Heart left ventricle (tissue), 16 donors: ENCODE results near the gene FUZ. TPM values are rescaled to one million over a fixed set of nuclear protein-coding genes. Genes with fewer than 3 reads are reported as not detected.
A peak's percentile ranks its signal among the peaks of the same experiment; 100 is the strongest.

ENCODE experiments used
- ATAC-seq, 4 donors: fragments of 200-7000 bp; cut with Tn5 transposase; one replicate each; pipeline ENCODE4 v1.9.1; 2020 to 2022; ENCODE audit warnings: moderate library complexity in 4 of 4, mild to moderate bottlenecking in 3 of 4, moderate number of reproducible peaks in 1 of 4
- DNase-seq, 5 donors: peaks; one replicate each; pipeline ENCODE4 v3.0.0-alpha.2; 2020
- H3K27ac ChIP-seq, 12 donors: fragments of 200-600 bp; sonication (generic) in 4 of 12; one replicate each; pipeline versions ENCODE4 v1.5.0 to v1.8.0; 2016 to 2022; ENCODE audit warnings: mild to moderate bottlenecking in 2 of 12
- H3K27me3 ChIP-seq, 9 donors: fragments of 200-600 bp; sonication (generic) in 2 of 9; one replicate each; pipeline versions ENCODE4 v1.5.1 to v1.8.0; 2016 to 2022; ENCODE audit warnings: mild to moderate bottlenecking in 3 of 9
- H3K36me3 ChIP-seq, 9 donors: fragments of 200-600 bp; sonication (generic) in 2 of 9; one replicate each; pipeline versions ENCODE4 v1.5.0 to v1.8.0; 2018 to 2022; ENCODE audit warnings: mild to moderate bottlenecking in 2 of 9
- H3K4me1 ChIP-seq, 12 donors: fragments of 200-600 bp; sonication (generic) in 4 of 12; one replicate each; pipeline versions ENCODE4 v1.5.0 to v1.8.0; 2016 to 2022; ENCODE audit warnings: mild to moderate bottlenecking in 3 of 12
- H3K4me3 ChIP-seq, 12 donors: fragments of 200-600 bp; sonication (generic) in 4 of 12; one replicate each; pipeline versions ENCODE4 v1.5.0 to v1.8.0; 2017 to 2022; ENCODE audit warnings: mild to moderate bottlenecking in 9 of 12, moderate library complexity in 4 of 12
- H3K9me3 ChIP-seq, 12 donors: fragments of 200-600 bp; sonication (generic) in 4 of 12; one replicate each; pipeline versions ENCODE4 v1.5.0 to v1.8.0; 2016 to 2022; ENCODE audit warnings: mild to moderate bottlenecking in 1 of 12
- POLR2A ChIP-seq, 2 donors: fragments of 450-650 bp; IDR thresholded peaks; one replicate each; pipeline ENCODE4 v1.6.1; 2017; ENCODE audit warnings: antibody characterized with exemption in 2 of 2, mild to moderate bottlenecking in 2 of 2, moderate library complexity in 2 of 2
- WGBS, 4 donors: extraction: QIAGEN DNeasy Blood & Tissue Kit in 2 of 4; methylation state at CpG; one replicate each; pipeline versions ENCODE4 v1.1.5 to v1.1.7; 2013 to 2018; 5-methylcytosine and 5-hydroxymethylcytosine counted together
- intact Hi-C, 10 donors: fragments of 100-400 bp; cut with DNase I; formaldehyde crosslinking; loops; one replicate each; pipeline versions ENCODE4 v1.11.1 to v1.14.2; 2022
- polyA plus RNA-seq, 2 donors: library from polyadenylated mRNA; stranded (reverse); fragments of 200-250 nt; gene quantifications; one replicate each; pipeline ENCODE4 v1.2.3, GENCODE V29; 2013
- total RNA-seq, 9 donors: library from RNA; depleted of rRNA in 2 of 9; stranded (reverse); fragments of >200 nt in 2 of 9; fragmentation: NEBNext Ultra II Directional in 3 of 9; extraction: Animal tissue kit (Norgen Biotek cat#: 25700) in 3 of 9; gene quantifications; one replicate each; pipeline versions ENCODE4 v1.1.0 to v1.2.4, GENCODE V29; 2016 to 2023
- TF ChIP-seq, protein P1 (sequence below), 12 donors: fragments of 200-600 bp; sonication (generic) in 4 of 12; IDR thresholded peaks; one replicate each; pipeline versions ENCODE4 v1.5.0 to v1.8.0; 2018 to 2022; ENCODE audit warnings: antibody characterized with exemption in 12 of 12, mild to moderate bottlenecking in 5 of 12
- donor health status: ischemic (EF 13 %, LVEDD 7.1; RV severe dilation, severe dysfunction).
- donor health status: healthy with polysubstance abuse.
- donor health status: DM: no; HTN: yes; CAD: no.
- donor health status: DM: no; HTN: no; CAD: no.
- donor health status: ischemic (EF 25% LVEDD 6.9; RV normal size, moderate dysfunction).
- donor health status: ischemic (EF 25% LVEDD 5.7; RV mildly dilated, moderate dysfunction).
- donor health status: healthy.
- donor health status: DM: yes; HTN: yes; CAD: no.
- donor health status: ischemic (EF 35%, LVEDD 5.7; RV mildly dilated, moderate dysfunction).
- donor health status: nonischemic (EF 11% LVEDD 7.7; RV severe dilation, severe dysfunction).
- donor health status: DM: yes; HTN: yes; CAD: no.
- donor health status: PGD.
- donor health status: ischemic (EF 29% LVEDD 5.4; RV normal size, mild dysfunction).
- donor health status: nonischemic (EF 23%, LVEDD 6.1; RV moderate dilation, normal function).

FUZ gene
- total and polyA plus RNA-seq, 11 donors, result 12.7 to 29.1 (median 16.2) TPM

DNA sequence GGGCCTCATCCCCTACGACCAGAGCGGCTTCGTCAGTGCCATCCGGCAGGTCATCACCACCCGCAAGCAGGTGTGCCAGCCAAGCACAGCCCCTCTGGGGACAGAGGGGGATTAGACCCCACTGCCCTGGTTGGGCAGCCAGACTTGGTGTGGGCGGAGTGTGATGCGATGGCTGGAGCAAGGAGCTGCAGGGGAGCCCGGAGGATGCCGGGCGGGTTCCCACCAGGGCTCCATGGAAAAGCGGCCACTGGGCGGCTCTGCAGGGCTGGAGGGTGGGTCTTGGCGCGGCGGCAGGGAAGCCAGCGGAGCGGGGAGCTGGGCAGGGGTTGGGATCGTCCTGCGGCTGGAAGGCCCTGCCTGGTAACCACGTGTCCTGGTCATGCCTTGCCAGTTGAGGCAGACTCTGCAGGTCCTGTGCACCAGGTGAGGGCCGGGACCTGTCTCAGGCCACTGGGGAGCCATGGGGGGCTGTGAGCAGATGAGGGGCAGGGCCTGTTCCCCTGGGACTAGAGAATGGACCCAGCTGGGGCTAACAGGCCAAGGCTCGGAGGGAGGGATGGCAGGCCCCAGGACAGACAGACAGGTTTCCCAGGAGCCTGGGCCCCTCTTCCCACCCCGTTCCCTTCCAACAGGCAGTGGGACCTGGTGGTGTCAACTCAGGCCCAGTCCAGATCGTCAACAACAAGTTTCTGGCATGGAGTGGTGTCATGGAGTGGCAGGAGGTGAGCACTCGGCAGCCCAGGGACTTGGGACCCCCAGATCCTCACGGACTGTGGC lies 44.2 kb upstream of the FUZ start:
- ATAC-seq, result no peak
- Histone ChIP-seq H3K4me3 (no peak overlapping the region), H3K27me3 (no peaks in the 10 kb centered on the region), H3K9me3 (no peaks in the 10 kb centered on the region), H3K36me3 (peaks cover 0 to 79% (median 74%) of the 10 kb centered on the region in 9 donors), H3K27ac (no peak overlapping the region), H3K4me1 (peaks cover 2 to 34% (median 16%) of the 10 kb centered on the region in 12 donors)
- intact Hi-C loops, result loop anchor here in 2 of 10 donors (5.0 kb wide), 1 partner anchor 35 kb away; no protein-coding TSS in a partner anchor
- WGBS, 4 donors, result 90 to 93% (median 92%) methylated on average over 19 to 26 of the region's 26 CpGs
- TF ChIP-seq POLR2A (IDR thresholded peaks at IDR 0.05), result no peak
- TF ChIP-seq, protein P1, sequence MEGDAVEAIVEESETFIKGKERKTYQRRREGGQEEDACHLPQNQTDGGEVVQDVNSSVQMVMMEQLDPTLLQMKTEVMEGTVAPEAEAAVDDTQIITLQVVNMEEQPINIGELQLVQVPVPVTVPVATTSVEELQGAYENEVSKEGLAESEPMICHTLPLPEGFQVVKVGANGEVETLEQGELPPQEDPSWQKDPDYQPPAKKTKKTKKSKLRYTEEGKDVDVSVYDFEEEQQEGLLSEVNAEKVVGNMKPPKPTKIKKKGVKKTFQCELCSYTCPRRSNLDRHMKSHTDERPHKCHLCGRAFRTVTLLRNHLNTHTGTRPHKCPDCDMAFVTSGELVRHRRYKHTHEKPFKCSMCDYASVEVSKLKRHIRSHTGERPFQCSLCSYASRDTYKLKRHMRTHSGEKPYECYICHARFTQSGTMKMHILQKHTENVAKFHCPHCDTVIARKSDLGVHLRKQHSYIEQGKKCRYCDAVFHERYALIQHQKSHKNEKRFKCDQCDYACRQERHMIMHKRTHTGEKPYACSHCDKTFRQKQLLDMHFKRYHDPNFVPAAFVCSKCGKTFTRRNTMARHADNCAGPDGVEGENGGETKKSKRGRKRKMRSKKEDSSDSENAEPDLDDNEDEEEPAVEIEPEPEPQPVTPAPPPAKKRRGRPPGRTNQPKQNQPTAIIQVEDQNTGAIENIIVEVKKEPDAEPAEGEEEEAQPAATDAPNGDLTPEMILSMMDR (IDR thresholded peaks at IDR 0.05), result no peak
- DNase-seq, result peak in 1 of 5 donors; percentile 27

DNA sequence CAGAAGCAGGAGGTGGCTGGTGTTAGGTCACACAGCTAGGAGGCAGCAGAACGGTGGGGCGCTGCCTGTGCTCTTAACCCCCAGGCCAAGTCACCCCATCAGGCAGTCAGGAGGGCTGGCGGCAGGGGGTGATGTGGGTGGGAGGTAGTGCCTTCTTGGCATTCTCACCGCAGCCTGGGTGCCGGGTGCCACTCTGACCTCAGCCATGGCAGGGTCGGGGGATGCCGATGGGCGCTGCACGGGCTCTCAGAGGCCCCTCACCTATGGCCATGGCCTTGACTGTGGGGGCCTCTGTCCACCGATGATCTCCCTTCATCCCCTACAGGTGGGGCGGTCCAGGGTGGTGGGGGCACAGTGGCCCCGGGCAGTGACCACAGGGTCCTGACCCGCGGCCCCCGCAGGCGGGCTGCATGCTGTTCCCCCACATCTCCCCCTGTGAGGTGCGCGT lies 43.5 kb upstream of the FUZ start:
- H3K4me1 ChIP-seq, result peaks cover 3 to 34% (median 21%) of the 10 kb centered on the region in 12 donors

DNA sequence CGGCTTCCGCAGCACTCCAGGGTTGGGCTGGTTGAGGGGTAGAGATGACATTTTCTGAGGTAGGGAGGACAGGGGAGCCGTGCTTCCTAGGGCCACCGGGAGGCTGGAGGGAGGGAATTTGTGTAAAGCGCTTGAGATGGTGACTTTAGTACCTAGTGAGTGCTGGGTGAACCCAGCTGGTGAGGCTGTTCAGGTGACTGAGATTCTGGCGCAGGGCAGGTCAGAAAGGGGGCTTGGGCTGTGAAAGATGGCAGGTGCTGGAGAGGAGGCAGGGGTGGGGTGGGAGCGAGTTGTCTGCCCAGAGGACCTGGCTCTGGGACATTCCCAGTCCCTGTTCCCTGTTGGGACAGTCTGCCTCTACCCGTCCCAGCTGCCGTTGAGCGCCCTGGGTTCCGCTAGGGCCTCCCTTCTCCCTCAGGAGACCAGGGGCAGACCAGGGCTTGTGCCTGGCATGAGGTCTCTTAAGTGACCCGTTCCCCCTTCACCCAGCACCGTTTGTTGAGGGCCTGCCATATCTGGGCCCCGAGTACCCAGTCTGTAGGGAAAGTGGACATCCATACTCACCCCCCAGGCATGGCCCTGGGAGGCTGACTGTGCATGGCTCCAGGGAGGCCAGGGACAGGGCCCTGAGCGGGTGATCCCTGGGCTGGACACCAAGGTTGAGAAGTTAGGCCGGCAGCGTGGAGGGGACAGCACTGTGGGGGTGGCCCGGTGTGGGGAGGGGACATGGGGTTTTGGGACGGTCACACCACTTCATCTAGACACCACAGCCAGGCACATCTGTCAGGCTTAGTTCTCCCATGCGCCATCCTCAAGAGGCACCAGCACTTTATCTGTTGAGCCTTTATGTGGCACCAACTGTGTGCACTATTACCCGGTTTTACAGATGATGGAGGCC lies 42.8 kb upstream of the FUZ start:
- no peaks in the 10 kb centered on the region for H3K27me3 ChIP-seq
- TF ChIP-seq, protein P1 (IDR thresholded peaks at IDR 0.05), result no peak
- no peak for TF ChIP-seq POLR2A (IDR thresholded peaks at IDR 0.05)
- DNase-seq (no peak), ATAC-seq (no peak)
- H3K36me3 ChIP-seq, result peaks cover 0 to 67% (median 61%) of the 10 kb centered on the region in 9 donors
- intact Hi-C loops, result loop anchor here in 2 of 10 donors (5.0 kb wide), 1 partner anchor 34 kb away; no protein-coding TSS in a partner anchor
- 80 to 86% (median 83%) methylated on average over 17 to 21 of the region's 21 CpGs for WGBS, 4 donors
- H3K4me3 ChIP-seq, result no peak overlapping the region
- H3K9me3 ChIP-seq, result no peaks in the 10 kb centered on the region
- H3K27ac ChIP-seq, result peak overlapping the region in 1 of 12 donors; percentile 24
- H3K4me1 ChIP-seq, result peaks cover 3 to 28% (median 21%) of the 10 kb centered on the region in 12 donors

More for the DNA sequence above, 43.5 kb upstream of the FUZ start:
- TF ChIP-seq POLR2A (IDR thresholded peaks at IDR 0.05), result no peak
- TF ChIP-seq, protein P1 (IDR thresholded peaks at IDR 0.05), result no peak
- ATAC-seq (peak in 1 of 4 donors; percentile 3), DNase-seq (no peak)
- intact Hi-C loops, result loop anchor here in 2 of 10 donors (5.0 kb wide), 1 partner anchor 34 kb away; no protein-coding TSS in a partner anchor
- Histone ChIP-seq H3K36me3 (peaks cover 0 to 73% (median 68%) of the 10 kb centered on the region in 9 donors), H3K9me3 (no peaks in the 10 kb centered on the region), H3K27me3 (no peaks in the 10 kb centered on the region), H3K27ac (no peak overlapping the region), H3K4me3 (no peak overlapping the region)
- 91 to 94% (median 92%) methylated on average over 6 to 18 of the region's 18 CpGs; no CpG with 5 or more reads in 1 of the 4 donors for WGBS, 4 donors
